ENCODE measurements around the gene SLC22A12. TPM values are rescaled to one million over a fixed set of nuclear protein-coding genes. Genes with fewer than 3 reads are reported as not detected.

Gene SLC22A12
- polyA plus RNA-seq, 1 donor, result 3.8 TPM

- DNase-seq, result no peak
These were observed 28.2 kb upstream of the SLC22A12 start for GRCh38 chr11:64562723-64563351.

DNA sequence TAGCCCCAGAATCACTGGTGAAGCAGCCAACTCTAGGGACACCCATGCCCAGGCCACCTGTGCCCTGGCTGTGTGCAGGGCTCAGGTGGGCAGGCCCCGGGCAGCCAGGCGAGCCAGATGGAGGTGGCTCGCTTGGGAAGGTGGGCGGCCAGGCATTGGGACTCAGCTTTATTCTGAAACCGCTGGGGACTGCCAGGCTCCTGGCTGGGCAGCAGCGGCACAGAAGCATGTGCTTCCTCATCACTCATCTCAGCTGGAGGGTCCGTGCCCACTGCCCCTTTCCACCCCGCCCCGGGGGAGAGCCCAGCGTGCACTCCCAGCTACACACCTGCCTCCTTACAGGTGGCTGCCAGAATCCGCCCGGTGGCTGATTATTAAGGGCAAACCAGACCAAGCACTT, 27.1 kb upstream of the SLC22A12 start:
- DNase-seq, result no peak

DNA sequence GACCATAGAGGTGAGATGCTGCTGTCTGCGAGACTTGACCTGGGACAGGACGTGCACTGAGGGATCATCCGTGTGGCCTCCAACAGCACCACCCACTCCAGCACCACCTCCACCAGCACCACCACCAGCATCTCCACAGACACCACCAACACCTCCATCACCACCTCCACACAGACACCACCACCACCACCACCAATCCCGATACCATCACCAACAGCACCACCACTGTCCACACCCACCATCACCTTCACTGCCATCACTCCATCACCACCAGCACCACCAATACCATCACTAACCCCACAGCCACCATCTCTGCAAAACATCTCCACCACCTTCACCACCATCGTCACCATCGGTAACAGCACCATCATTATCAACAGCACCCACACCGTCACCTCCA, 26.6 kb upstream of the SLC22A12 start:
- DNase-seq, result no peak

DNA sequence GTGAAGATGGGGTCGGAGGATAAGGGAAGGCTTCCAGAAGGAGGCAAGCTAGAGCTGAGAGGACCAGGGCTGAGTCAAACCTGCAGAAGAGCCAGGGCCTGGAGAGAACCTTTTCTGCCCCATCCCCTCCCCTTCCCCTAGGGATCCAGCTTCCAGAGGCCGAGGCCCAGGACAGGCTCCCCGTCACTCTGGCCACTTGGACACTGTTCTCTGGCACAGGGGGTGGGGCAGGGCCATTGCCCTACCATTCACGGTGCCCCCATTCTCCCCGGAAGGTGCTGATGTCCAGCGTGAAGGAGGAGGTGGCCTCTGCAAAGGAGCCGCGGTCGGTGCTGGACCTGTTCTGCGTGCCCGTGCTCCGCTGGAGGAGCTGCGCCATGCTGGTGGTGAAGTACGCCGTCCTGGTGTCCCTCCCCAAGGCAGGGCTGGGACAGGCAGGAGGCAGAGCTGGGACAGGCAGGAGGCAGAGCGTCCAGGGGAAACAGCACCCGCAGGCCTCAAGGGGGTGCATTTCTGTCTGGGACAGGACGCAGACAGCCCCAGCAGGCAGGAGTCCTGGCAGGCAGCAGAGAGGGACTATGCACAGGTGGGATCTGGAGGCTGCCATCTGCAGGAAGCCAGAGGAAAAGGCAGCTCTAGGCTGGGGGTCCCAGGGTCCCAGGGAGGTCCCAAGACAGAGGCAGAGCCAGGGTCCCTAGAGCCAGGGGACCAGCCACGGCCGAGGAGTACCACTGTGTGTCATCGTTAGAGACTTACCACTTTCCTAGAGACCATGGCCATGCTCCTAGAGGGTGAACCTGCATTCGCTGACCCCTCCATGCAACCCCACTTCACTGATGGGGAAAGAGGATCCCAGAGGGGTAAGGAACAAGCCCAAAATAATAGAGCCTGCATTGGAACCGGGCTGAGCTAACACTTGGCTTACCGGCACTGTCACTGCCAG, 25.8 kb upstream of the SLC22A12 start:
- no peak for DNase-seq

DNA sequence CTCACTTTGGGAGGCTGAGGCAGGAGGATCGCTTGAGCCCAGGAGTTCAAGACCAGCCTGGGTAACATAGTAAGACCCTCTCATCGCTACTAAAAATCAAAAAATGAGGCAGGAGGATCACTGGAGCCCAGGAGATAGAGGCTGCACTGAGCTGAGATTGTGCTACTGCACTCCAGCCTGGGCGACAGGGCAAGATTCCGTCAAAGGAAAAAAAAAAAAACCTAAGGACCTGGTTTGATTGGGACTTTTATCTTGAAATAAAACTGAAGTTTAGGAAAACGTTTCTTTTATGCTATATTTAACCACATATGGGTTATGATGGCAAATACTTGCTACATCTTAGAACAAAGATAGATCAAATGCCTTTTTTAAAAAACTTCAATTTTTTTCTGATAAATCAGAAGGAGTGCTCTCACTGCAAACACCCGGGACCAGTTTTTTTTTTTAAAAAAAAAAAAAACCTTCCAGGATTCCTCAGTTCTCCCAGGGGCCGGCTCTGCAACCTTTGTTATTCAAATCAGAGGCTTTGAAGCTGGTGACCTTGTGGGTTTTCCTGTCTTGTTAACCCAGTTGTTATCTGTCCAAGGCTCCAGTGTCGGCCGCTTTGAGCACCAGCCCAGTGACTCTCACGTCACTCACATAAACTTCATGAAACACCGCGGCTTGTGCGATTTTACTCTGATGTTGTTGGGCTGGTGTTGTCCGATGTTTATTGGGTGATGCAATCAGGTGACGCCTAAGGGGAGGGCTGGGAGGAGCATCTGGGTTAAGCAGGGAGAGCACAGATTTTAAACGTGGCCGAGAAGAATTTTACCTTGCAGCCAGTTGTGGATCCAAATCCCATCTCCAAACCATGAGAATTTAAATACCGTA, 24.7 kb upstream of the SLC22A12 start:
- DNase-seq, result peak; percentile 88

DNA sequence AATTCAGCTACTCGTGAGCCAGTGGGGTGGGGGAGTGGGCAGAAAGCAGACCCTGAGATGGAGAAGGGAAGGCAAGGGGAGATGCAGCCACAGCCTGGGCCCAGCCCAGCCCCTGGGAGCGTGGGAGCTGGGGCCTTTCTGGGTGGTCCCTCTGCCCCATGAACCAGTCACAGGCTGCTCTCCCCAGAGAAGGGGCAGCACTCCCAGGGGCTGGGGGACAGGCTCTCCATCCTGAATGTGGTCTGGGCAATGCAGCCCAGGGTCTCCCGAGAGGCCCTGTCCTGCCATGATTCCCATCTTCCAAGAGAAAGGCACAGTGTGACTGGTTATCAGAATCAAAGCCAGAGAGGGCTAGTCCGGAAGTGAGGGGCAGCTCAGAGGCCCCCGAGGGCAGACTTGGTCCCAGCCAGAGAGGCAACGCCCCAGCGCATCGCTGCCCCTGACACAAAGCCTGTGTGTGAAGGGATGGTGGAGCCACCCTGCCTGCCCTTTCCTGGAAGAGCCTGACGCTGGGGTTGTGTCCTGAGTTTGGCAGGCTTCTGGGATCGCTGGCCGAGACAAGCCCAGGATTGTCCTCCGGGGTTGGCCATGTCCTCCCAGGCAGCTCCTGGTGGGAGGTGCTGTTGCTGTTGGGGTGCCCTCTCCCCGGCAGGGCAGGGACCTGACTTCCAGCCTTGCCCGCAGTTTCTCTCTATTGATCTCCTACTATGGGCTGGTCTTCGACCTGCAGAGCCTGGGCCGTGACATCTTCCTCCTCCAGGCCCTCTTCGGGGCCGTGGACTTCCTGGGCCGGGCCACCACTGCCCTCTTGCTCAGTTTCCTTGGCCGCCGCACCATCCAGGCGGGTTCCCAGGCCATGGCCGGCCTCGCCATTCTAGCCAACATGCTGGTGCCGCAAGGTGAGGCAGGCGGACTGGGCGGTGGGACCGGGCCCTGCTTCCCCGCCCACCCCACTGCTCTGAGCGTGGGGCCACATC, 23.8 kb upstream of the SLC22A12 start:
- no peak for DNase-seq

- no peak for DNase-seq
These were observed 22.9 kb upstream of the SLC22A12 start for GRCh38 chr11:64568041-64568571.

GRCh38 chr11:64568584-64569140, 22.4 kb upstream of the SLC22A12 start:
- no peak for DNase-seq

- DNase-seq, result no peak
These were observed 21.6 kb upstream of the SLC22A12 start for GRCh38 chr11:64569300-64569970.

DNA sequence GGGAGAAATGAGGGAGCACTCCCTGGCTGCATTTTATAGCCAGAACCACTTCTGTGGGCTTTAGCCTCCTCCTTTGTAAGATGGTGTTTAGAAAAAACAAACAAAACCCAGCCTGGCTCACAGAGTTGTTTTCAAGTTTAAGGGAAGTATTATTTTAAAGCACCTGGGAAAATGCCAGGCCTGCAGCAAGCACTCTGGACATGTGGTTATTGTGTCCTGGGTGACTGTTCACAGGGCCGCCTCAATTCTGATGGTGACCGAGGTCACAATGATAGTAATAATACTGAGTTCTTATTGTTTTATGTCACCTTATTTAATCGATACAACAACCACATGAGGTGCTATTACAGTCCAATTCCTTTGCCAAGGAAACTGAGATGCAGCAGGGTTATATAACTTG, 20.7 kb upstream of the SLC22A12 start:
- DNase-seq, result no peak

DNA sequence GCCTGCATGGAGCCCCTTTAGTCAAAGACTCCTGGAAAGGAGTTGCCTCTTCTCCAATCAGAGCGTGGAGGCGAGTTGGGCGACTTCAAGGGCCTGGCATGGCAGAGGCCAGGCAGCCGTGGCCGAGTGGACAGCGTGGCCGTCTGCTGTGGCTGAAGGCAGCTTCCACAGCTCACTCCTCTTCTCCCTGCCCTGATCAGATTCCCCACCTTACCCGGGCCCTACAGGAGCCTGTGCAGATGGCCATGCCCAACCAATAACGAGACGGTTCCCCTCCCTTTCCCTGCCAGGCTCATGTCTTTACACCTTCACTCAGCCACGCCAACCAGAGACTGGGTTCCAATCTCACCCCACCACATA, 20.0 kb upstream of the SLC22A12 start:
- no peak for DNase-seq

DNA sequence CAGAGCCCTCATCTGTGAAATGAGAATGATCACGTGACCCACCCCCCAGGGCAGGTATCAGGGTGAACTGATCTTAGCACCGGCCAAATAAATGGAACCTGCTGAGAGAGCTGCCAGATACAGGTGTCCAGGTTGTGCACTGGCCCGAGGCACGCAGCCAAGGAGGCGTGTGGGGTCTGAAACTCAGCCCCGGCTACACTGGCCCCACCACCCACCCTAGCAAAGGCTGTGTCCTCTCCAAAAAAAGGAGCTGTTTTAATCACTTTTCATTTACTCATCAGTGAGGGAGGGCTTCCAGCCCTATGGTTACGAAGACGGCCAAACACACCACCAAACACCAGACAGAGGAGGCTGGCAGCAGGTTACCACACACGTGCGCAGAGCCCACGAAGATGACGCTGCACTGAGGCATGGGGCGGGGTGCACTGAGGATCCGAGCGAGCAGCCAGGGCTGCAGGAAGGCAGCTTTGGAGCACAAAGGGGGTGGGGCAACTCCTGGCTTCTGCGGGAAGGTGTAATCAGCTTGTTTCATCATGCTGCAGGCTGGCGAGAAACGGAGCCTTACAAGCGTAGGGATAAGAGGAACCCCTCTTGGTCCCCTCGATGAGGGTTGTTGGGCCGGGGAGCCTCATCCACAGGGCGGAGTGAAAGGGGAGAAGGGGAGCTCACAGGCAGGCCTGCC, 19.5 kb upstream of the SLC22A12 start:
- DNase-seq, result no peak

DNA sequence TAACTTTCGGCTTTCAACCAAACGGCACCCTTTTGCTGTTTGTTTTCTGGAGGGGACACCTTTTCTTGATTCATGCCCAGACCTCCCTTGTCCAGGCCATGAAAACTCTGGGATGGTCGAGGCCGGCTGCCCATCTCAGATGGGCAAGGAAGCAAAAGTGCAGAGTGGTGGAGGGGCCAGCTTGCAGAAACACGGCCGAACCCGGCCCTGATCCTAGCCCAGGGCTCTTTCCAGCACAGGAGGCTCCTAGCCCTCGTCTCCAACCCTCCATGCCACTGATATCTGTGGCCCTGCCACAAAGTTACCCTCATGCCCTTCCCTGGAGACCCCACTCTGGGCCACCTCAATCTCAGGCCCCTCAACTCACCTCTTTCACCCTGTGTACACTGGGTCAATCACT, 18.9 kb upstream of the SLC22A12 start:
- DNase-seq, result no peak

DNA sequence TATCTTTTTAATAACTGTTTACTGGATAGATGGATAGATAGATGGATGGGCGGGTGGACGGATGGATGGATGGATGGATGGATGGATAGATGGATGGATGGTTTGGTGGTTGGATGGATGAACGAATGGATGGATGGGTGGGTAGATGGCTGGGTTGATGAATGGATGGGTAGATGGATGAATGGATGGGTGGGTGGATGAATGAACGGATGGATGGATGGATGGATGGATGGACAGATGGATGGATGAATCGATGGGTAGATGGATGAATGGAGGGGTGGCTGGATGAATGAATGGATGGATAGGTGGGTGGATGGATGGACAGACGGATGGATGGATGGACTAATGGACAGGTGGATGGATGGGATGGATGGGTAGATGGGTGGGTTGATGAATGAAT, 13.8 kb upstream of the SLC22A12 start:
- DNase-seq, result no peak

- DNase-seq, result no peak
These were observed 10.6 kb upstream of the SLC22A12 start for GRCh38 chr11:64580412-64580811.

DNA sequence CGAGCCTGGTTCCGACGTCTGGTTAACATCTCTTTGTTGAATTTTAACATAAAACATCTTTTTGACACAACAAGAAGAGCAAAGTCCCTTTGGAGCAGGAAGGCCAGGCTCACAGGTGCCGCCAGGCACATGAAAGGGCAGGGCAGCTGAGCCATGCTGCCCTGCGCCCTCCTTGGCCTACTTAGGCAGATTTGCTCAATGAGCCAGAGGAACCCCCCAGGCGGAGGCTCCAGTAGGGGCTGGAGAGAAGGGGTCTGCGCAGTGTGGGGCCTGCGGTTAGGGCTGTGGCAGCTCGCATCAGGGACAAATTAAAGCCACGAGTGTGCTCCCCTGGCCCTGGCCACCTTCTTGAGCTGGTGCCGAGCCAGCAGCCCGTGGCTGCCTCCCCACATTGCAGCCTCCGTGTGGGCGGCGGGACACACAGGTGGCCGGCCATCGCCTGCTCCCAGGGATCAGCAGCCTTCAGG, 9.9 kb upstream of the SLC22A12 start:
- no peak for DNase-seq

- no peak for DNase-seq
These were observed 8.1 kb upstream of the SLC22A12 start for GRCh38 chr11:64582885-64583284.

DNA sequence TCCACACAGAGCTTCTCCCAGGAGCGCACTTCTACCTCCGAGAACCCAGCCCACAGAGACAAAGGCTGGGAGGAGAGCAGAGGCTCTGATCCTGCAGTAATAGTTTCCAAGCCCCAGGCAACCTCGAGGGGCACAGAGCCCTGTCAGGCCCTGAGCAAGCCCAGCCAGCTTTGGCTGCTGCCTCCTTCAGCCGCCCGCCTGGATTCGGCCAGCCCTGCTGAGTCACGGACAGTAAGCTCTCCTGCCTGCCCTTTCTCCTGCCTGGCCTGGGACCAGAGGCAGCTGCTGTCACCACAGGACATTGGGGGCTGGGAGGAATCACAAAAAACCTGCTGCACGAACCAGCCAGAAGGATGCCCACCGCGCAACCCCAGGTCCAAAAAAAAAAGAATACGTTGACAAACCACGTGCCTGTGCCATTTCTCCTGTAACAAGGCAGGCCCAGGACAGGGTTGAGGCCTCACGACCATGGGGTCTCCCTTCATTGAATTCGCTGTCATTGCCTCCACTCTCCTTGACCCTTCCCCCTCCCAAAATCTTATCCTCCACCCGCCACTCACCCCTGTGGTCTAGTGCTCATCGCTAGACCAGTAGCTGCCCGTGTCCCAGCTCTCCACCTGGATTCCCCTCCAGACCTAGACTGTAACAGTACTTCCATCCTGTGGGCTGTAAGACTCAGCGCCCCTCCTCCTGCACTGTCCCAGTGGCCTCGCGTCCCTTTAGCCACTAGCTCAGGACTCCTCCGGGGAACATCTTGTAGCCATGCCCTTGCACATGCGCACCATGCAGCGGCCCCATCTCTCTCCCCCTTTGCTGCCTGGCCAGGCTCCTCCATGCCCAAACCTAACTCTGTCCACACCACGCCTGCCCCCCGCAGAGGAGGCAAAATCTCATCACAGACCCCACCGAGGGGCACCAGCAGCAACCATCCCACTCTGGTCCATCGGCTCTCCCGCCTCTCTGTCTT, 7.4 kb upstream of the SLC22A12 start:
- DNase-seq, result no peak

Data from left kidney (tissue), 2 donors.